Measurements from ENCODE around the gene PXT1.

The PXT1 gene

DNA sequence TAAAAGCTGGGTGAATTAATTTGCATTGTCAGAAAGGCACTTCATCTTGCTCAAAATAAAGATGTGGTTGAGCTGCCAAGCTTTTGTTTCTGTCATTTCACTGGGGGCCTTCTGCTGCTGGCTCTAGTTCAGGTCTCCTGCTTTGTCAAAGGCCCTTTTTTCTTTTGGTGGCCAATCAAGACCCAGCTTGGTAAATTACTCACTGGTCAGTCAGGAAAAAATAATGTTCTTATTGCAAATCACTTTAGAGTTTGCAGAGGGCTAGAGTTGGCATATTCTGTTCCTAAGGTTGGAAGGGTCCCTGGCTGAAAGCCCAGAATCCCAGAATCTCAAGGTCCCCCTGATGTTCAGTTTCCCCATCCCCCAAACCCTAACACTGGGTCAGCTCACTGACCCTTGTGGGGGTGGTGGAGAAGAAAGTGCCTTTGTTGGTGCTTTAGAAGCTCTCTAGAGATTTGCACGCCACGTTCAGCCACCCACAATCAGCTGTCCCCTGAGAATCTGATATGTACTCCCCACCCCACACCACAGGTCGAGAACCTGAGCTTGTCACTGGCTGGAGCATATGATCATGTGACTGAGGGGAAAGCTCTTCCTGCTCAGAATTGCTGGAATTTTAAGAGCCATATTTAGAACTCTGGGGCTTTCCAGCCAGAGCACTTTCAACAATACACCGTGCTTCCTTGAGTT lies 84.3 kb downstream of the PXT1 start:
- TF ChIP-seq CTCF (IDR thresholded peaks at IDR 0.05; ENCODE audit: low read depth, low read length, missing control alignments): no peak
- H3K4me3 ChIP-seq (replicated peaks; ENCODE audit: low read depth, low read length): no peak overlapping the region
- no peak for DNase-seq (ENCODE audit: extremely low read depth, low read depth)

- DNase-seq (ENCODE audit: extremely low read depth, low read depth): no peak
- H3K4me3 ChIP-seq (replicated peaks; ENCODE audit: low read depth, low read length): no peak overlapping the region
- TF ChIP-seq CTCF (IDR thresholded peaks at IDR 0.05; ENCODE audit: low read depth, low read length, missing control alignments): no peak
Observed at GRCh38 chr6:36357872-36358225, 84.8 kb downstream of the PXT1 start.

- H3K4me3 ChIP-seq (replicated peaks; ENCODE audit: low read depth, low read length): no peak overlapping the region
- TF ChIP-seq CTCF (IDR thresholded peaks at IDR 0.05; ENCODE audit: low read depth, low read length, missing control alignments): no peak
- no peak for DNase-seq (ENCODE audit: extremely low read depth, low read depth)
Observed at GRCh38 chr6:36355819-36356218, 86.8 kb downstream of the PXT1 start.

DNA sequence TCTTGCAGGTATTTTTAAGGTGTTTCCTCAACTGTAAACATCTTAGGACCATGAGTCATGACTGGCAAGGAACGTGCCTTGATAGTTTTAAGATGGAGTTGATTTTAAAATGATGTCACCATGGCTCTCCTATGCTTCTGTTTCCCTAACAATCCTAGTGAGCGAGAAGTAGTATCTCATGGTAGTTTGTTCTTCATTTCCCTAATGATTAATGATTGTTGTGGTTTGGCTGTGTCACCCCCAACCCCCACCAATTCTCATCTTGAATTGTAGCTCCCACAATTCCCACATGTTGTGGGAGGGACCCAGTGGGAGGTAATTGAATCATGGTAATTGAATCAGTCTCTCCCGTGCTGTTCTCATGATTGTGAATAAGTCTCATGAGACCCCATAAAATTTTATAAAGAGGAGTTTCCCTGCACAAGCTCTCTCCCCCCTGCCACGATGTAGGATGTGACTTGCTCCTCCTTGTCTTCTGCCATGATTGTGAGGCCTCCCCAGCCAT lies 89.2 kb downstream of the PXT1 start:
- DNase-seq (ENCODE audit: extremely low read depth, low read depth): no peak
- H3K4me3 ChIP-seq (replicated peaks; ENCODE audit: low read depth, low read length): no peak overlapping the region
- TF ChIP-seq CTCF (IDR thresholded peaks at IDR 0.05; ENCODE audit: low read depth, low read length, missing control alignments): no peak

DNA sequence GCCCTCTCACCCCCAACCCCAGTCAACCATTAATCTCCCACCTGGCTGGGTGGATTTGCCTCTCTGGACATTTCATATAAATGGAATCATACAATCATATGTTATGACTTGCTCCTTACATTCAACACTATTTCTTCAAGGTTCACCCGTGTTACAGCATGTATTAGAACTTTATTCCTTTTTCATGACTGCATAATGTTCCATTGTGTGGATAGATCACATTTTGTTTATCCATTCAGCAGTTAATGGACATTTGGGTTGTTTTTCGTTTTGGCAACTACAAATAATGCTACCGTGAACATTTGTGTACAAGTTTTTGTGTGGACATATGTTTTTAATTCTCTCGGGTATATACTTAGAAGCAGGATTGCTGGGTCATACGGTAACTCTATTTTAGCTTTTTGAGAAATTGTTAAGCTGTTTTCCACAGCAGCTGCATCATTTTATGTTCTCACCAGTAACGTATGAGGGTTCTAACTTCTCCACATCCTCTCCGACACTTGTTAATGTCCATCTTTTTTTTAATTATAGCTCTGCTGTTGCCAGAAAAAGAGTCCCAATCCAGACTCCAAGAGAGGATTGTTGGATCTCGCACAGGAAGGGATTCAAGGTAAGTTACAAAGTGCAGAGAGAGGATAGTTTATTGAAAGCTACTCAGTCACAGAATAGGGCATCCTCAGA lies 90.0 kb downstream of the PXT1 start:
- DNase-seq (ENCODE audit: extremely low read depth, low read depth): no peak
- TF ChIP-seq CTCF (IDR thresholded peaks at IDR 0.05; ENCODE audit: low read depth, low read length, missing control alignments): no peak
- H3K4me3 ChIP-seq (replicated peaks; ENCODE audit: low read depth, low read length): no peak overlapping the region

GRCh38 chr6:36350681-36351571 lies 91.7 kb downstream of the PXT1 start:
- DNase-seq (ENCODE audit: extremely low read depth, low read depth): no peak
- no peak for TF ChIP-seq CTCF (IDR thresholded peaks at IDR 0.05; ENCODE audit: low read depth, low read length, missing control alignments)
- no peak overlapping the region for H3K4me3 ChIP-seq (replicated peaks; ENCODE audit: low read depth, low read length)
